GM18870 (cell line): ENCODE results near the gene RASGRP1.

Source experiments
- ATAC-seq: cut with Tn5 transposase; IDR thresholded peaks from one replicate; pipeline ENCODE4 v1.9.1; 2021; ENCODE audit warnings: moderate library complexity; ENCODE audit not compliant: unreplicated experiment

Gene RASGRP1

DNA sequence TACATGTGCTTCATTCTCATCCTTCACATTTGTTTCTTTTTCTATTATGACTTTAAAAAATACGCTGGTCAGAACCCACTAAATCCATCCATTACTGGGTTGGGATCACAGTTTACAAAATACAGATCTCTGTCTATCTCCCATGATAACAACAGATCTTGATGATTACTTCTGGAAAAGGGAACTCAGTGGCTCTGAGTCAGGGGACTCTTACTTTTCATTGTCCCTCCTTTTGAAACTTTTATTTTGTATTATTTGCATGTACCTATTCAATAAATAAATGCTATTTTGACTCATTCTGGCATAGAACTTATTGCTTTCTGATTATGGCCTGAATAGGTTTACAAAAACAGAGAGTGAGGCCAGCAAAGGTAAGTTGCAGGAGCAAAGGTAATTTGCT lies 11.6 kb upstream of the RASGRP1 start:
- ATAC-seq, result no peak

DNA sequence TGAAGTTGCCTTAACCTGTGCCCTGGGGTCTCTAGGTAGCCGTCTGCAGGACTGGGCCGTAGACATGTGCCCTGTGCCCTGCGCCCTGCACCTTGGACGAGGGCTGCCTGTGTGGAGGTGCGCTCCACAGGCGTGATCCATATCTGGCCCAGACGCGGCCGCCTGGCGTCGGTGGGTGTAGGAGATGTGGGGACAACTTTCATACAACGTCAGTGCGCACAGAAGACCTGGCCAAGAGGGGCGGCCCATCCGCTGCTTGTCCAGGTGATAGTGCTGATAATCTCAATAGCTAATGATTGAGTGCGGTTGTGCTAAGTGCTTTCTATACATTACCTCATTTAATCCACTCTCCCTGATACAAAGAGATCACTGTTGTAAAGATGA lies 665 bp upstream of the RASGRP1 start:
- ATAC-seq, result no peak

DNA sequence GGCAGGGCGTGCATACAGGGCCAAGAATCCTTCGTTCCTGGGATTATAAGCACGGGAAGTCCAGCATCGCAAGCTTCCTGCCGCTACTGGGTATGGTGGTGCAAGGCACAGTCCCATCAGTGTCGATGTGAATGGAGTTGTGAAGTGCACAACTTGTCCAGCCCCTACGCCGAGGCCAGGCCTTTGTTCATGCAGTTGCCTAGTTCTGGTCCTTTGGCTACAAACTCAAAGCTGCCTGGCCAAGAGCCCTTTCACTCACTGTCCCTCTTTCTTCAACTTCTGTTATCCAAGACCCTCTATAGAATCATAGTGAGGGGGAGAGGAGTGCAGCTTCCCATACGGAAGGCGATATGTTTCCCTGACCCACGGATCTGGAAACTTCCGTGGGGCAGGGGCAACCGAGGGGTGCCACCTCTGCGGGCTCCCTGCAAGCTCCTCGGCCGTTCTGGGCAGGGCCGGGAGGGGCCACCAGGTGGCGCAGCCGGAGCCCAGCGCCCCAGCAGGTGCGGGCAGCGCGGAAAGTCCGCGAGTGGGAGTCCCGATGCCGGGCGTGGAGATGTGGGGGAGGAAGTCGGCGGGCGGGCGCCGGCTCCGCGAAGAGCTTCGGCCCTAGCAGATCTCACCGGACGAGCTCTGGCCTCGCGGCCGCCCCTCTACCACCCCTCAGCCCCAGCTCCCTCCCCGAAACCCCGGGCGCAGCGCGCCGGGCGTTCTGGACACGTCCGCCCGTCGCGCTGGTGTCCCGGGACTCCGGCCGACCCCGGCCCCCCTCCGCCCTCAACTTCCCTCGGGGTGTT lies 693 bp downstream of the RASGRP1 start:
- peak; percentile 34 for ATAC-seq

DNA sequence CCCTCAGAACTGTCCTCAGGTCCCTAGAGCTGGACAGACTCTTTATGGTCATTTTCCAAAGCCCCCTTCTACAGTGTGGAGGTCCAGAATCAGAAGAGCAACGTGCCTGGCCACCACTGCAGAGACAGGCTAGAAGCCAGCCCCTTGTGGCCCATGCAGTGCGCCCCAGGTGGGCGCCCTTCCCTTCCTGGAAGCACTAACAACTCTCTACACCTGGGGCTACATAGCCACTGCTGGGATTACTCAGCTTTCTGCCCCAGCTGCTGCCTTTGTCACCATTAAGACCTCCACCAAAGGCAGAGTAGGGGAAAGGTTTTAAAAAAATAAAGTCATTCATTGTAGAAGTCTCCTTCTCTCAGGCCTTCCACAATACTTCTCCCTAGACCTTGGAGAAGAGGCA lies 2.3 kb downstream of the RASGRP1 start:
- no peak for ATAC-seq

DNA sequence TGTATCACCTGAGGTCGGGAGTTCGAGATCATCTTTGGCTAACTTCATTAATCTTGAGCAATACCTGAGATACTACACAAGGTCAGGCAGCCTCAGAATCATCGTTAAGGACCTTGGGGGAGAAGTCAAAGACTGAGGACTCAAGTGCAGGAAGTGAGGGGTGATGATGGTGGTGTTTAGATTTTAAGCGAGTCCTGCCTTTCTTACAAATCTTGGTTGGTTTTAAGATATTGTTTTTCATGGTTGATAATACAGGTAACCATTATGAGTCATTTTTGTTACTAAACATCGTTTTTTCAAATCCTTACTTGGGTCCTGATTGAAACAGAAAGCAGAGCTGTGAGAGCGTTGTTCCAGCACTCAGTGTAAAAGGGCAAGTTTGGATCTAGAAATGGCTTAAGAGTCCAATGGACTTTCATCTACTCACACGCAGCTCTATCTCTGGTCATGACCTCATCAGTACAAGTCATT lies 4.1 kb downstream of the RASGRP1 start:
- ATAC-seq, result peak; percentile 49

DNA sequence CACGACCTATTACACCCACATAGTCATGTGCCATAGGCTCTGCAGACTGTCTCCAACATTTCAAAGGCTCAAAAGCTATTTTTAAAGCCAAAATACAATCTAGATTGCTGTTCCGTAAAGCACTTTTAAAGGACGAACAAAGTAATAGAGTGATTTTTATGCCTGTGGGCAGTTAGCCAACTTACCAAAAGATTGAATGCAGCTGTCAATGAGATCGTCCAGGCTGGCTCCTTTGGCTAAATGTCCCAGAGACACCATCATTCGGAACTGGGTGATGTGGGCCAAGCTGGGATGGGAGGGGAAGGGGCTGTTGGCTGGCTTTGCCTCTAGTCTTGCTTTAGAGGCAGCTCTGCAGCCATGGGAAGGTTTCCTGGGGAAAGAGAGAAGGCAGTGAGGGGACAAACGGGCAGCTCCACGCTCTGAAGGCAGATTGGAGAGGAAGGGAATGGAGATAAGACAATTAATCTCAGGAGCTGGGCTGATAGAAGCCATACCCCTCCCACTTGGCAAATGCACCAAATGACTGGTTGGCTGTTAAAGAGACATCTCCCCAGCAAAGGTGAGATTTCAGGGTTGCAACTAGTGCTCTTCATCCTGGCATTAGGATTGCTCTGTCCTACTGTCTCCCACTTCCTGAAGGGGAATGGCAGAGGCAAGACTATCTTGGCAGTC lies 4.8 kb downstream of the RASGRP1 start:
- no peak for ATAC-seq

DNA sequence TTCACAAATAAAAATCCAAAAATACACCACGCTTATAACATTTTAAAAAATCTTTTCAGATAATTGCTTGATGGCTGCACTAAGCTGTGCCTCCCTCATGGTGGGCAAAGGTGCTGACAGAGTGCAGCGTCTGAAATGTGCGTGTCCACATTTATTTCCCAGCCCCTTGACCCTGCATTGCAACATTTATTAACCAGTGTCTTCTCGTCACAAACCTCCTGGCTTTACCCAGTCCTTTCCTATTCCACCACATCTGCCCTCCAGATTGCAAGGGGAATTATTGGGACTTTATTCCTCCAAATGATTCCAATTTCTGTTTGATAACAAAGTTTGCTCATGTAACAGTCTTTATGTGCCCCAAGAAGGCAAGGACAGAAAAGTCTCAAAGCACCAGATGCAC lies 5.5 kb downstream of the RASGRP1 start:
- no peak for ATAC-seq

DNA sequence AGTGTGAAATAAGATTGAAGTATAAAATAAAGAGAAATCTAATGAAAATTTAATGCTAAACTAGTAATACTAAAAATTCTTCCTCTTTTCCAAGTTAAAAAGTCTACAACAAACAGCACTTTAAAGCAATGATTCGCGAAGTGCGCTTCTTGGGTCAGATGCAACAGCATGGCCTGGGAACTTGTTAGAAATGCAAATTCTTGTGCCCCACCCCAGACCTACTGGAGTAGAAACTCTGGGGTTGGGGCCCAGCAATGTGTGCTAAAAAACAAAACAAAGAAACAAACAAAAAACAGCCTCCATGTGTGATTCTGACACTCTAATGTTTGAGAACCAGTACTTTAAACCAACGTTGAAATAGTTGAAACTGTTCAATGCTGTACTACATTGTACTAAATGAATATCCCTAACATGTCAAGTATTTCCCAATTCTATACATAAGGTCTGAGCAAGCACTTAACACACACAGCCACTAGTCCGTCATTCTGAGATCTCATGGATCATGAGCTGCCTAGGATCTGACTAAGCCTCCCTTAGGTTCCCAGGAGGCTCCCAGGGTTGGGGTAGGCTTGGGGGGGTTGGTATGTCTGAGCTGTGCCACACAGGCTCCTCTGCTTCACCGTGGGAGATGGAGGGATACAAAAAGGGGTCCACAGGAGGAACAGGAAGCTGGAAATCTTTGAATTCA lies 6.1 kb downstream of the RASGRP1 start:
- no peak for ATAC-seq

DNA sequence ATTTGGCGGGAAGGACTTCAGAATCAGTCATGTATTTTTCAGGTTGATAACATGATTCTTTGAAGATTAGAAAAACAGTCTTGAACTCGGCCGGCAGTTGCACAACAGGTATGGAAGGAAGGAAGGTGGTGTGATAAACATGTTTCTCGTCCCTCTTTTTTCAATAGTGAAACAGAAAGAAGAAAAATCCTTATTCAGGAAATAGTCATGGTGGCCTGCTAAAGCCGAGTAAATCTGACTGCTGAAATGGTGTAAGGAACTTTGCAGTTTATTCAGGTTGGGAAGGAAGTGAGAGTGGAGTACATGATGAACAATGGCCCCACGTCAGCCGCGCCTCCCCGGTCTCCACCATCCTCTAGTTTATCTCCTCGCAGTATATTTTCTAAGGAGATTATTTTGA lies 6.7 kb downstream of the RASGRP1 start:
- no peak for ATAC-seq

DNA sequence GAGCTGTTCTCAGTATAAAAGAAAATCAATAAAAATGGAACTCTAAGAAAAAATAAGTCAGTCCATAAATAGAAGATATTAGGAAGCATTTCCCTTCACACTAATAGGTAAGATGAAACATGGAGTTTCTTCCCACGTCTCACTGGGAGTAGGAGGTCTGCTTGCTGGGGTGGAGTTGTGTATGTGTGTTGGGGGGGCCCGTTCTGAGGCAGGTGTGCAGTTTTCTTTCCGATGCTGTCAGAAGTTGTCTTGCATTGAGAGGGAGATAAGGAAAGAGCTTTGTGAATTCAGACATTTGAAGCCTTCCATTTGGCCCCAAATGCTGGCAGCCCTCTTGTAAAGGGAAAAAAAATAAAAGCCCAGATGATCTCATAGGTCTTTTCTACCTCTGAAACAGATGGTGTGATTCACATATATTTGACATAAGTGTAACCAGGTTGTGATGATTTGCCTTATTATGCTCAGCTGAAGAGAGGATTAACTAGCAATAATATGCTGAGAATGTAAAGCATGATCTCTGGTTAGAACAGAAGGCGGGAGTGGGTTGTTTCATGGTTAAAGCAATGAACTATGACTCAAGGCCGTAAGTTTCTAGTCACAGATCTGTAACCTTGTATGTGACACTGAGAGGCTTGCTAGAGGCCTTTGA lies 8.8 kb downstream of the RASGRP1 start:
- ATAC-seq, result no peak

DNA sequence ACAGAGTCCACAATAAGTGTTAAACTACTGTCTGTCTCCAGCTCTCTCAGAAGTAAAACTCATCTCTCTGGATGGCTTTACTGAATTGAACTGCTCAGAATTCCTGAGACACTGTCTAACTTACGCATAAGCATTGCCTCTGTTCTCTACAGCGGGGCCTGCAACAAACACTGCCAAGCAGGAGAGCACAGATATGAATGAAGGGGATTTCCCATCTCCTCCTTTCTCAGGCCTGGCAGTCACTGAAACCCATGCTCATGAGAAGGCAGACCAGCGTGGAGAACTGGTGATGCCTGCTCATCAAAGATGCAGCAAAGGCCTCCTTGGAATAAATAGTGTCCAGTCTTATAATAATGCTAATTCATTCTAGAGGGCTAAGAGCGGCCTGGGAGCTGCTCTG lies 10.3 kb downstream of the RASGRP1 start:
- ATAC-seq, result peak; percentile 68

DNA sequence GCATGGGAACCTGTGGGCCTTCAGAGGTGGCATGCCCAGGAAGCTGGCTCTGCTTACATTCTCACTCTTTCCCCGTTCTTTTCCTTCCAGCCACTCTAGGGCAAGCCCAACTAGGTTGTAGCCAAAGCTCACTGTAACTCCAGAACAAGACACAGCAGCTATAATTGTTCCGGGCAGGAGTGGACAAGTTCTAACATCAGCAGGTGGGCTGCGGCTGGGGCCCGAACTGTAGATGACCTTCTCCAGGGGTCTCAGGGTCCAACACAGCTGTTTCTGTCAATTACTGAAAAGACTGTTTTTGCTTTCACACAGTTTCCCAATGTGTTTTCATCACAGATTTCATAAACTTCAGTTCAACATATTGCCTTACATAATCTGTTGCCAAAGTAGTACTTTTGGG lies 11.5 kb downstream of the RASGRP1 start:
- no peak for ATAC-seq

DNA sequence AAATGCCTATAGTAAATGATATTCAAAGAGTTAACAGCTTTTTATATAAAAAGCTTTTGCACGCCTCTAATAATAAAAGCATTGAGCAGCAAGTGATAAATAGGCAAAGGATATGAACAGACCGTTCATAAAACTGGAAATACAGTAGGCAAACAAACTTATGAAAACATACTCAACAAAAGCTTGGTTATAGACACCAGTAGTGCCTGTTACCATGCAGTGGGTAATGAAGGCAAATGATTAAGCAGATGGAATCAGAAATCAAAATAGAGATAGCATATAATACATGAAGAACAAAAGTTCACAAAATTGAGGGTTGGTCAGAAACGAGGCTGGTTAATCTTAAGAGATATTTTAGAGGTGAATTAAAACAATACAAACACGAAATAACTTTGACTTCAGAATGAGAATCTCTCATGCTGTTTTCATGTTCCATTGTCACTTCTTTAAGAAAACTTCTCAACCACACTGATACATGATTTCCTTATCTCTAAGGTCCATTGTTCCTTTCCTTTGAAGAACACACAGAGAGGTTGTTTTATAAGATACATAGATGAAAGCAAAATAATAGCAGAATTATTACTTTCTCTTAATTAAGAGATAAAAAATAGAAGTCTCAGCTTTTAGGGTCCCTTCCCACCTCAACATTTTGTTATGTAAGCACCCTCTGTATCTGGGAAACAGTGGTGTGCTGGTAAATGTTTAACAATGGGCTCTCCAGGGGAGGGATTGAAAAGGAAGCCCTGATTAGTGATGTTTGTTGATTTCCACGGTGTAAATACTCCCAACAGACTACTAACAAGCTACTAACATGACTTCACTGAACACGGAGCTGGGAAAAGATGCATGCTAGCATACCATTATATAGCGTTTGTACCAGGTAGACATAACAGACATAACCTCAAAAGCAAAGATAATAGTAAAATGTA lies 12.6 kb downstream of the RASGRP1 start:
- ATAC-seq, result no peak

DNA sequence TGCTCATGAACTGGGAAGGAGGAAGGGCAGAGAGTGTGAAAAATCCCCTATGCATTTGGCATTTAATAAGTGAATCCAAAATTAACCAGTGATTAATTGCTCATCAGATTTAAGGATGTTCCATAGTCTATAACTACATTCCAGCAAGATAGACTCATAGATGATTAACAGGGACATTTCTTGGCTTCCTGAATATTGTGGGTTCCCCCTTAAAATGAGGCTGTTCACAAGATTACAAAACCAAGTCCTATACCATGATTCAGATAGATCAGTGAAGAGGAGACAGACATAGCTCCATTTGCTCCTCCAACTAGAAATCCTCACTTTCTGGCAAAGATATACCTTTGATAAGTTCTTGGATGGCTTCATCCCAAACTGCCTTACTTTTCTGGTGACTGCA lies 15.4 kb downstream of the RASGRP1 start:
- ATAC-seq, result no peak

DNA sequence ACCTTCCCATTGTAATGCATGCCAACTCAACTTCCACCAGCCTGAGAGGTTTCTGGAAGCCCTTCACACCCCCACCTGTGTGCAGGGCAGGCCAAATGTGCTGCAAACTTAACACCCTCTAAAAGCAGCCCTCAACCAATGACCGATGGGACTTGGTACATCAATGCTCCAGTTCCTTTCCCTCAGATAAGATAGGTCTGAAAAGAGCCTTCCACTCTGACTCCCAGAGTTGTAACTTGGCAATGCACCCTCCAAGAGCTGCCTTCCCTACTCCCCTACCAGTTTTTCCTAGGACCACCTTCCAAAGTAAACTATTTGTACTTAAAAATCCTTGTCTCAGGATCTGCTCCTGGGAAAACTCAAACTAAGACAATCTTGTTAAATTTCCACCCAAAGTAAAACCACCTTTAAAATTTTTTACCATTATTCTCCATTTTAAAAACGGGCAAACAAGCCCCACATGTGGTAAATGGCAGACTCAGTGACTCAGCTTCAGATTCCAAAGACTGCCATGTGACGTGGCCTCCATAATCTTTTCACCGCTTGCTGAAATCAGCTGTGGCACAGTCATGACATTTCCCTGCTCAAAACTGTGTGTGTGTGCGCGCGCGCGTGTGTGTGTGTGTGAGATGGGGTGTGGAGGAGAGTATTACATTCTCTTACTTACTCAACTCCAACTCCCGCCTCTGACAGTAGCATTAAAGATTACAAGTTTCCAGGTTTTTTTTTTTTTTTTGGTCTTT lies 17.2 kb downstream of the RASGRP1 start:
- no peak for ATAC-seq

DNA sequence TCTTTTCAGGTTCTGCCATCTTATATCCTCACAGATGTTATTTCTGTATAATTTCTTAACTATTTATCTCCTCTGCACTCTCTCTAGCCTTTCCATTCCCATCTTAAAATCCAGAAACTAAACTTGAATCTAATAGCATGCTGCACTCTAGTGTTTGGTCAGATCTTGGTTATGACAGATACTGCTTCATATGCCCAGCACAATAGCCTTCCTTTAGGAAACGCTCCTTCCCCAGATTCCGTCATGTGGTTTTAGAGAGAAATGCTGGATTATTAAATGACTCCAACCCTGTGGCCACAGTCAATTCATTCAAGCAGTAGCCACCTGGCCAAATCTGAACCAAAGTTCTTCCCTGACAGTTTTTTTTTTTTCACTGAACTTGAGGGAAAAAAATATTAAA lies 19.4 kb downstream of the RASGRP1 start:
- ATAC-seq, result no peak

DNA sequence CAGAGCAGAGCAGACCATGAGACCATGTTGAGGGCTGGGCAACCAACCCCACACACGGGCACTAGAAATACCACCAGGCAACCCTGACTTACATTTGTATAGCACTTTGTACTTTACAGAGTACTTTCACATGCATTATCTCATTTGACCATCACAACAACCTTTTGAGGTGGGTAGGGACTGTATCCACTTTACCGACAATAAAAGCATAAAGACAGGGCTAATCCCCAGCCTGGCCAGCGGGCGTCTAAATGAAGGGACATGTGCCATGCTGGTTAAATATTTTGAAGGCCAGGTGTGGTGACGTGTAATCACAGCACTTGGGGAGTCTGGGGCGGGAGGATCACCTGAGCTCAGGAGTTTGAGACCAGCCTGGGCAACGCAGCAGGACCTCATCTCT lies 23.6 kb downstream of the RASGRP1 start:
- ATAC-seq, result no peak

DNA sequence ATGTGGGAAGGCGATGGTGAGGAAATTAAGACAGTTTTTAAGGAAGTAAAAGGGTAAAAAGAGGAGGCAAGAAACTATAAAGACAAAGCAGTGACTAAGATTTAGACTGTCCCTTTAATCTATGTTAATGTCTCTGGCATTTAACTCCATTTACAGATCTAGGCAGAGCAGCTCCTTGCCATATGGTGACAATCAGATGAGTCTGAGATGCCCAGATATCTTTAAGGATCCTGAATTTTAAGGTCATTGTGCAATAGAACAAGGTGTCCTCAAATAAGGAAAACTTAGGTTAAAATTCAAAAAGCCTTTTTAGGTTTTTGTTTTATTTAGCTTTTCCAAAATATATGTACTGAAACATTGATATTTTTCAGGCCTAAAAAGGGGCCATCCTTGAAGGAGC lies 24.1 kb downstream of the RASGRP1 start:
- no peak for ATAC-seq

DNA sequence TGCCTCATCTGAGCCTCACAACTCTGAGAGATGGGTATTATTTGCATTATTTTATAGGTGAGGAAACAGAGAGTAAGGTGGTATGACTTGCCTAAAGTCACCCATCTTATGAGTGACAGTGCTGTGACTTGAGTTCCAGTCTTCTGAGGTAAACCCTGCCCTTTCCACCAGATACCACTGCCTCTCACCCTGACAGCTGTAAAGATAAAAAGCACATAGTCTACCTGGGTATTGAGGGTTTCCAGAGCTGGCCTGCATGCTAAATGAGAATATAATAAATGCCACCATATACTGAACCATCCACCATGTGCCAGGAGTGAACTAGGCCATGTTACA lies 25.6 kb downstream of the RASGRP1 start:
- ATAC-seq, result no peak
